Stomach smooth muscle (tissue), 2 donors: Measurements from ENCODE around the gene TRIM26.
"Not testable (repeated sequence)": the region's sequence is repeated elsewhere in the genome, so short reads cannot be mapped to it uniquely, and the experiment has no call there.

ENCODE experiments used
- H3K27ac ChIP-seq: one replicate; pipeline ENCODE4 v1.7.0; 2013; ENCODE audit warnings: mild to moderate bottlenecking, low read length, inconsistent platforms
- H3K27me3 ChIP-seq, 2 donors: one replicate each; pipeline ENCODE4 v1.7.0; 2013; ENCODE audit warnings: low read length in 2 of 2; ENCODE audit not compliant: insufficient read depth in 2 of 2, control insufficient read depth in 1 of 2
- H3K36me3 ChIP-seq, 2 donors: one replicate each; pipeline ENCODE4 v1.7.0; 2013; ENCODE audit warnings: low read length in 2 of 2; ENCODE audit not compliant: control insufficient read depth in 2 of 2, insufficient read depth in 2 of 2
- H3K4me1 ChIP-seq: one replicate; pipeline ENCODE4 v1.7.0; 2013; ENCODE audit warnings: low read length; ENCODE audit not compliant: control insufficient read depth, insufficient read depth
- H3K4me3 ChIP-seq, 2 donors: one replicate each; pipeline ENCODE4 v1.7.0; 2013; ENCODE audit warnings: low read length in 2 of 2
- H3K9ac ChIP-seq, 2 donors: one replicate each; pipeline ENCODE4 v1.7.0; 2013; ENCODE audit warnings: low read length in 2 of 2, mild to moderate bottlenecking in 1 of 2
- H3K9me3 ChIP-seq, 2 donors: one replicate each; pipeline ENCODE4 v1.7.0; 2013; ENCODE audit warnings: low read length in 2 of 2; ENCODE audit not compliant: control insufficient read depth in 2 of 2
- donor health status: healthy.
- donor health status: Pancreatic carcinoma.

The TRIM26 gene

DNA sequence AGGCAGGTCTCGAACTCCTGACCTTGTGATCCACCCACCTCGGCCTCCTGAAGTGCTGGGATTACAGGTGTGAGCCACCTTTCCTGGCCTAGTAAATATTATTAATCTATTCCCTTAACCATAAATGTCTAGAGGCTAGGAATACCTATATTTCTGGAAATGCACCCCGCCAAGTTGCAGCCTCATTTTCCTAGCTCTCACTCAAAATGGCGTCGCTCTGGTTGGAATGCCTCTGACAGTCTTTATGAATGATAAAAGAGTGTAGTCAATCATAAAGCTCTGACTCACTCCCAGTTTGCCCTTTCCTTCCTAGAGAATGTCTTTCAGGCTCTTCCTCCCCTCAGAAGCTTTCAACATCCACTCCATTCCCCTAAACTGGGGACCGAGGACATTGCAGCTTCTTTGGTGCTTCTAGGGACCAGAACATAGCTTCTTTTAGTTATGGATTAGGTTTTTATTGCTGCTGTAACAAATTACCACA is 14.1 kb upstream of the TRIM26 start:
- no peak overlapping the region for H3K27ac ChIP-seq
- no peaks in the 10 kb centered on the region for H3K27me3 ChIP-seq
- H3K9me3 ChIP-seq, result no peaks in the 10 kb centered on the region
- no peaks in the 10 kb centered on the region for H3K36me3 ChIP-seq
- H3K9ac ChIP-seq, result no peak overlapping the region
- no peak overlapping the region for H3K4me3 ChIP-seq
- no peaks in the 10 kb centered on the region for H3K4me1 ChIP-seq

- Histone ChIP-seq H3K4me1 (peaks cover 3% of the 10 kb centered on the region), H3K9me3 (no peaks in the 10 kb centered on the region), H3K4me3 (no peak overlapping the region), H3K27me3 (no peaks in the 10 kb centered on the region), H3K9ac (no peak overlapping the region), H3K36me3 (no peaks in the 10 kb centered on the region), H3K27ac (no peak overlapping the region)
Measured at GRCh38 chr6:30223339-30223738, 10.1 kb upstream of the TRIM26 start.

DNA sequence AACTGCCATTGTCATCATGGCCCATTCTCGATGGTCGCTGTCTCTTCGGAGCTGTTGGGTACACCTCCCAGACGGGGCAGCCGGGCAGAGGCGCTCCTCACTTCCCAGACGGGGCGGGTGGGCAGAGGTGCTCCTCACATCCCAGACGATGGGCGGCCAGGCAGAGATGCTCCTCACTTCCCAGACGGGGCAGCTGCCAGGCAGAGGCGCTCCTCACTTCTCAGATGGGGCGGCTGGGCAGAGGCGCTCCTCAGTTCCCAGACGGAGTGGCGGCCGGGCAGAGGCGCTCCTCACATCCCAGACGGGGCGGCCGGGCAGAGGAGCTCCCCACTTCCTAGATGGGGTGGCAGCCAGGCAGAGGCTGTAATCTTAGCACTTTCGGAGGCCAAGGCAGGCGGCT is 8.8 kb upstream of the TRIM26 start:
- not testable (repeated sequence) for H3K4me3 ChIP-seq, H3K27ac ChIP-seq, H3K4me1 ChIP-seq, H3K27me3 ChIP-seq, H3K36me3 ChIP-seq, H3K9ac ChIP-seq, H3K9me3 ChIP-seq

GRCh38 chr6:30221395-30221794 is 8.2 kb upstream of the TRIM26 start:
- not testable (repeated sequence) for H3K9ac ChIP-seq, H3K9me3 ChIP-seq, H3K4me3 ChIP-seq, H3K36me3 ChIP-seq, H3K27ac ChIP-seq, H3K27me3 ChIP-seq, H3K4me1 ChIP-seq

- peaks cover 7% of the 10 kb centered on the region for H3K4me1 ChIP-seq
- no peaks in the 10 kb centered on the region for H3K27me3 ChIP-seq
- no peak overlapping the region for H3K4me3 ChIP-seq
- H3K9me3 ChIP-seq, result no peaks in the 10 kb centered on the region
- H3K9ac ChIP-seq, result no peak overlapping the region
- no peaks in the 10 kb centered on the region for H3K36me3 ChIP-seq
- no peak overlapping the region for H3K27ac ChIP-seq
Measured at GRCh38 chr6:30219244-30219643, 6.0 kb upstream of the TRIM26 start.

- H3K4me1 ChIP-seq, result peaks cover 19% of the 10 kb centered on the region
- H3K4me3 ChIP-seq, result no peak overlapping the region
- peaks cover 0 to 2% of the 10 kb centered on the region in 2 donors for H3K36me3 ChIP-seq
- H3K27me3 ChIP-seq, result no peaks in the 10 kb centered on the region
- no peaks in the 10 kb centered on the region for H3K9me3 ChIP-seq
- H3K27ac ChIP-seq, result no peak overlapping the region
- H3K9ac ChIP-seq, result no peak overlapping the region
Measured at GRCh38 chr6:30216096-30216495, 2.9 kb upstream of the TRIM26 start.

GRCh38 chr6:30214657-30214982 is 1.4 kb upstream of the TRIM26 start:
- H3K27ac ChIP-seq, result peak overlapping the region; percentile 95
- peaks cover 0 to 2% of the 10 kb centered on the region in 2 donors for H3K36me3 ChIP-seq
- H3K27me3 ChIP-seq, result no peaks in the 10 kb centered on the region
- H3K9me3 ChIP-seq, result no peaks in the 10 kb centered on the region
- H3K4me1 ChIP-seq, result peaks cover 24% of the 10 kb centered on the region
- peak overlapping the region; percentile 67 to 97 for H3K9ac ChIP-seq
- H3K4me3 ChIP-seq, result peak overlapping the region; percentile 61 to 98

DNA sequence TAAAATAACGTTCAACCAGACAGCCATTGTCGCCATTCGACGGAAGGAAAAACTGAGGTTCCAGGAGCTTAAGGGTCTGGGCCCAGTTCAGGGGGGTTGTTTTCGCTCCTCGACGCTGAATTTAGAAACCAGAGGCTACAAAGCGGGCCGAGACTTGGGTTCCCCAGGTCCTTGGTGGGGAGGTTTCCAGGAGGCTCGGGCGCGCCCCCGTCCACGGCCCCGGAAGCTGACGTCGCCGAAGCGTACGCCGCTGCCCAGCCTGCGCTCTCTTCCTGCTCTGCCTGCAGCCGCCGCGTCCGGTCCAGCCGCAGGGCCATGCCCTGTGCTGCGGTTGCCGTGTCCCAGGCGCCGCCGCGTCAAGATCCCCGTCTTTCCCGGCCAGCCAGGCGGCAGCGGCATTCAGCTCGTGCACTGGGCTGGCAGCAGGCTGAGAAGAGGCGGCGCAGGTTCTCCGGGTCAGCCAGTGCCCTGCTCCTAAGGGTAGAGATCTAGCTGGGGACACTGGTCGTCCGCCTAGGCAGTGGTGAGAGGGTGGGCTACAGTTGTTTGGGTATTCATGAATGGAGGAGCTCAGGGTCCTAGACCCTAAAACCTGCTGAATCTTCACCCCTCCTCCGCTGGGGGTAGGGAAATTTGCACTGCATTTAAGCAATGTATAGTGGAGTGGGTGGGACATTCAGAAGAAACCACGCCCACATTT is 901 bp upstream of the TRIM26 start:
- Histone ChIP-seq H3K9me3 (no peaks in the 10 kb centered on the region), H3K9ac (peak overlapping the region; percentile 67 to 97), H3K4me1 (peaks cover 21% of the 10 kb centered on the region), H3K27me3 (no peaks in the 10 kb centered on the region), H3K36me3 (peaks cover 0 to 2% of the 10 kb centered on the region in 2 donors), H3K4me3 (peak overlapping the region; percentile 61 to 98), H3K27ac (peak overlapping the region; percentile 95)

DNA sequence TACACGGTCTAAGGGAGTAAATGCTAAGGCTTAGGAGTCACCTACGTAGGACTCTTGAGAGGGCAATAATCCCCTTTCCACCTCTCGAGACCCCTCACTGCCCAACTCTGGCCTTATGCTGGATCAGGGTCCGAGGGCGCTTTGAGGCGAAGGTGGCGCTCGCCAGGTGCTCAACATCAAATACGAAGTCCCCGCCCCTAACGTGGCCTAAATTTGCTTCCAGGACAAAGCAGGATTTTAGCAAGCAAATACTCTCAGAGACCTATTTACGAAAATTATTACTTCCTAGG is 406 bp upstream of the TRIM26 start:
- Histone ChIP-seq H3K4me3 (peak overlapping the region; percentile 61 to 98), H3K36me3 (peaks cover 0 to 2% of the 10 kb centered on the region in 2 donors), H3K9me3 (no peaks in the 10 kb centered on the region), H3K9ac (peak overlapping the region; percentile 67 to 97), H3K27ac (peak overlapping the region; percentile 95), H3K27me3 (no peaks in the 10 kb centered on the region), H3K4me1 (peaks cover 21% of the 10 kb centered on the region)

- Histone ChIP-seq H3K36me3 (peaks cover 0 to 2% of the 10 kb centered on the region in 2 donors), H3K4me3 (peak overlapping the region; percentile 61 to 98), H3K27ac (no peak overlapping the region), H3K9ac (peak overlapping the region in 1 of 2 donors; percentile 96), H3K27me3 (no peaks in the 10 kb centered on the region), H3K4me1 (peaks cover 30% of the 10 kb centered on the region), H3K9me3 (no peaks in the 10 kb centered on the region)
Measured at GRCh38 chr6:30211899-30212298, 1.3 kb downstream of the TRIM26 start.

DNA sequence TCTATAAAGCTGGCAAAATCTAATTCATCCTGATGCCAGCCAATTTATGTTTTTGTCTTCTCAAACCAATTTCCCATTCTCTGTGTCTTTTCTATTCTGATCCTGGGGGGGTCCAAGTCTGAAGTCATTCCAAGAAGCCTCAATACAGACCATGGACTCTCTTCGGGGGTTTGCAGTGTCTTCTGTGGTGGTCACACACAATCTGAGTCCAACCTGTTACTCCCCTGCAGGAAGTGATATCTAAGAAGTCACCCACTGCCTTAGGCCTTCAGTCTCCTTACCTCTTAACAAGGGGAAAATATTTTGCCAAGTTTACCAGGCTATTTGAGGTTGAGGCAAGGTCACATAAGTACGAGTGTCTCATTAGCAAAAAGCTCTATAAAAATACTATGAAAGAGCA is 1.9 kb downstream of the TRIM26 start:
- peaks cover 35% of the 10 kb centered on the region for H3K4me1 ChIP-seq
- no peaks in the 10 kb centered on the region for H3K27me3 ChIP-seq
- peak overlapping the region in 1 of 2 donors; percentile 98 for H3K4me3 ChIP-seq
- peaks cover 0 to 2% of the 10 kb centered on the region in 2 donors for H3K36me3 ChIP-seq
- H3K9me3 ChIP-seq, result no peaks in the 10 kb centered on the region
- H3K9ac ChIP-seq, result no peak overlapping the region
- no peak overlapping the region for H3K27ac ChIP-seq
